Neural cell (in vitro differentiated cells): ENCODE data around the gene SPZ1. TPM values are rescaled to one million over a fixed set of nuclear protein-coding genes. Genes with fewer than 3 reads are reported as not detected.
"Not testable (repeated sequence)": the region's sequence is repeated elsewhere in the genome, so short reads cannot be mapped to it uniquely, and the experiment has no call there.

Source experiments
- H2AFZ ChIP-seq: fragments of 200-600, 300-800 bp; sonication (generic), shearing (Covaris generic); 2 replicates; pipeline ENCODE4 v1.6.0; 2014; ENCODE audit warnings: low read depth, mild to moderate bottlenecking, antibody characterized with exemption, low read length, moderate library complexity
- H3F3A ChIP-seq: fragments of 200-600 bp; shearing (Covaris generic); 2 replicates; pipeline ENCODE4 v1.6.1; 2016; ENCODE audit warnings: mild to moderate bottlenecking, moderate library complexity, mixed read lengths, antibody characterized with exemption, low read length; ENCODE audit not compliant: insufficient read depth, poor library complexity, severe bottlenecking
- H3K27ac ChIP-seq: fragments of 200-600, 300-800 bp; sonication (generic), shearing (Covaris generic); 2 replicates; pipeline ENCODE4 v1.5.1; 2014; ENCODE audit warnings: mild to moderate bottlenecking, low read length, moderate library complexity
- H3K27me3 ChIP-seq: fragments of 300-800, 200-600 bp; sonication (generic), shearing (Covaris generic); 2 replicates; pipeline ENCODE4 v1.6.0; 2014; ENCODE audit warnings: mild to moderate bottlenecking, low read depth, low read length, moderate library complexity; ENCODE audit not compliant: insufficient read depth
- H3K36me3 ChIP-seq: fragments of 300-800, 200-600 bp; sonication (generic), shearing (Covaris generic); 2 replicates; pipeline ENCODE4 v1.5.1; 2014; ENCODE audit warnings: mild to moderate bottlenecking, antibody characterized with exemption, low read length, moderate library complexity; ENCODE audit not compliant: insufficient read depth
- H3K4me2 ChIP-seq: fragments of 300-800, 200-600 bp; sonication (generic), shearing (Covaris generic); 2 replicates; pipeline ENCODE4 v1.6.0; 2014; ENCODE audit warnings: mild to moderate bottlenecking, low read length
- H3K4me3 ChIP-seq: fragments of 300-800, 200-600 bp; sonication (generic), shearing (Covaris generic); 2 replicates; pipeline ENCODE4 v1.5.1; 2014; ENCODE audit warnings: mild to moderate bottlenecking, low read length, moderate library complexity
- H3K79me2 ChIP-seq: fragments of 200-600 bp; shearing (Covaris generic); replicated peaks from 2 replicates; pipeline ENCODE4 v1.6.0; 2014; ENCODE audit warnings: mild to moderate bottlenecking, low read length, moderate library complexity; ENCODE audit not compliant: insufficient read depth
- H3K9ac ChIP-seq: fragments of 300-800, 200-600 bp; sonication (generic), shearing (Covaris generic); 2 replicates; pipeline ENCODE4 v1.6.1; 2016; ENCODE audit warnings: mild to moderate bottlenecking, low read length, mixed read lengths
- H3K9me2 ChIP-seq: fragments of 200-600 bp; shearing (Covaris generic); 2 replicates; pipeline ENCODE4 v1.6.1; 2016; ENCODE audit warnings: mild to moderate bottlenecking, low read length, mixed read lengths; ENCODE audit not compliant: insufficient read depth
- H3K9me3 ChIP-seq: fragments of 200-600, 300-800 bp; sonication (generic), shearing (Covaris generic); 2 replicates; pipeline ENCODE4 v1.6.1; 2016; ENCODE audit warnings: mild to moderate bottlenecking, mixed run types, low read length, moderate library complexity, mixed read lengths
- H4K20me1 ChIP-seq: fragments of 200-600 bp; shearing (Covaris generic); 2 replicates; pipeline ENCODE4 v1.6.1; 2016; ENCODE audit warnings: mild to moderate bottlenecking, mixed run types; ENCODE audit not compliant: insufficient read depth
- EP300 ChIP-seq: fragments of 450-650 bp; conservative IDR thresholded peaks from 2 replicates; pipeline ENCODE4 v1.6.1; 2014; ENCODE audit warnings: antibody characterized with exemption, mild to moderate bottlenecking, moderate library complexity; ENCODE audit not compliant: poor library complexity, severe bottlenecking
- EZH2 ChIP-seq: fragments of 200-600, 300-800 bp; shearing (Covaris generic), sonication (generic); IDR thresholded peaks from 2 replicates; pipeline ENCODE4 v1.6.1; 2014; ENCODE audit warnings: antibody characterized with exemption, low read length, borderline replicate concordance, mild to moderate bottlenecking; ENCODE audit not compliant: insufficient read depth, poor library complexity, severe bottlenecking
- MXI1 ChIP-seq: fragments of 450-650 bp; conservative IDR thresholded peaks from 2 replicates; pipeline ENCODE4 v1.6.1; 2014; ENCODE audit warnings: antibody characterized with exemption, mild to moderate bottlenecking; ENCODE audit not compliant: poor library complexity, severe bottlenecking
- POLR2AphosphoS5 ChIP-seq: IDR thresholded peaks from 2 replicates; pipeline ENCODE4 v1.6.1; 2012
- RAD21 ChIP-seq: fragments of 450-650 bp; conservative IDR thresholded peaks from 2 replicates; pipeline ENCODE4 v1.6.1; 2014; ENCODE audit warnings: antibody characterized with exemption, mild to moderate bottlenecking, moderate library complexity
- SMC3 ChIP-seq: fragments of 450-650 bp; conservative IDR thresholded peaks from 2 replicates; pipeline ENCODE4 v1.6.1; 2014; ENCODE audit warnings: antibody characterized with exemption, mild to moderate bottlenecking, moderate library complexity; ENCODE audit not compliant: poor library complexity
- TAF1 ChIP-seq: IDR thresholded peaks from 2 replicates; pipeline ENCODE4 v1.6.1; 2012; ENCODE audit warnings: low read depth
- polyA plus RNA-seq: library from polyadenylated mRNA; depleted of rRNA; stranded (reverse); fragments of >200 nt; gene quantifications from 2 replicates; pipeline ENCODE4 v1.2.3, GENCODE V29; 2014
- TF ChIP-seq, protein P1 (sequence below): fragments of 450-650 bp; IDR thresholded peaks from 2 replicates; pipeline ENCODE4 v1.5.1; 2014; ENCODE audit warnings: antibody characterized with exemption, mild to moderate bottlenecking, moderate library complexity; ENCODE audit not compliant: poor library complexity, severe bottlenecking
- TF ChIP-seq, protein P2 (sequence below): IDR thresholded peaks from 2 replicates; pipeline ENCODE4 v1.6.1; 2012; ENCODE audit warnings: borderline replicate concordance

SPZ1 gene
- polyA plus RNA-seq, 1 donor from 2014 or later, result not detected

DNA sequence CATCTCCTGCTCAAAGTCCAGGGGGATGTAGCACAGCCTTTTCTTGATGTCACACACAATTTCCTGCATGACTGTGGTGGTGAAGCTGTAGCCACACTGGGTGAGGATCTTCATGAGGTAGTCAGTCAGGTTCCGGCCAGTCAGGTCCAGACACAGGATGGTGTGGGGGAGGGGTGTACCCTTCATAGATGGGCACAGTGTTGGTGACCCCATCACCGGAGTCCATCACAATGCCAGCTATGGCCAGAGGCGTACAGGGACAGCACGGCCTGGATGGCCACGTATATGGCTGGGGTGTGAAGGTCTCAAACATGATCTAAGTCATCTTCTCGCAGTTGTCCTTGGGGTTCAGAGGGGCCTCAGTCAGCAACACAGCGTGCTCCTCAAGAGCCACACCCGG is 19.7 kb upstream of the SPZ1 start:
- H2AFZ ChIP-seq, result no peak overlapping the region
- no peak overlapping the region for H3K27ac ChIP-seq
- H3F3A ChIP-seq, result no peaks in the 10 kb centered on the region
- H3K9me2 ChIP-seq, result no peaks in the 10 kb centered on the region
- no peak overlapping the region for H3K4me3 ChIP-seq
- no peak overlapping the region for H3K4me2 ChIP-seq
- no peaks in the 10 kb centered on the region for H3K36me3 ChIP-seq
- TF ChIP-seq, protein P1, sequence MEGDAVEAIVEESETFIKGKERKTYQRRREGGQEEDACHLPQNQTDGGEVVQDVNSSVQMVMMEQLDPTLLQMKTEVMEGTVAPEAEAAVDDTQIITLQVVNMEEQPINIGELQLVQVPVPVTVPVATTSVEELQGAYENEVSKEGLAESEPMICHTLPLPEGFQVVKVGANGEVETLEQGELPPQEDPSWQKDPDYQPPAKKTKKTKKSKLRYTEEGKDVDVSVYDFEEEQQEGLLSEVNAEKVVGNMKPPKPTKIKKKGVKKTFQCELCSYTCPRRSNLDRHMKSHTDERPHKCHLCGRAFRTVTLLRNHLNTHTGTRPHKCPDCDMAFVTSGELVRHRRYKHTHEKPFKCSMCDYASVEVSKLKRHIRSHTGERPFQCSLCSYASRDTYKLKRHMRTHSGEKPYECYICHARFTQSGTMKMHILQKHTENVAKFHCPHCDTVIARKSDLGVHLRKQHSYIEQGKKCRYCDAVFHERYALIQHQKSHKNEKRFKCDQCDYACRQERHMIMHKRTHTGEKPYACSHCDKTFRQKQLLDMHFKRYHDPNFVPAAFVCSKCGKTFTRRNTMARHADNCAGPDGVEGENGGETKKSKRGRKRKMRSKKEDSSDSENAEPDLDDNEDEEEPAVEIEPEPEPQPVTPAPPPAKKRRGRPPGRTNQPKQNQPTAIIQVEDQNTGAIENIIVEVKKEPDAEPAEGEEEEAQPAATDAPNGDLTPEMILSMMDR, result no peak
- TF ChIP-seq EZH2 (no peak), TAF1 (no peak), MXI1 (no peak), RAD21 (no peak), EP300 (no peak), POLR2AphosphoS5 (no peak), SMC3 (no peak)
- TF ChIP-seq, protein P2, sequence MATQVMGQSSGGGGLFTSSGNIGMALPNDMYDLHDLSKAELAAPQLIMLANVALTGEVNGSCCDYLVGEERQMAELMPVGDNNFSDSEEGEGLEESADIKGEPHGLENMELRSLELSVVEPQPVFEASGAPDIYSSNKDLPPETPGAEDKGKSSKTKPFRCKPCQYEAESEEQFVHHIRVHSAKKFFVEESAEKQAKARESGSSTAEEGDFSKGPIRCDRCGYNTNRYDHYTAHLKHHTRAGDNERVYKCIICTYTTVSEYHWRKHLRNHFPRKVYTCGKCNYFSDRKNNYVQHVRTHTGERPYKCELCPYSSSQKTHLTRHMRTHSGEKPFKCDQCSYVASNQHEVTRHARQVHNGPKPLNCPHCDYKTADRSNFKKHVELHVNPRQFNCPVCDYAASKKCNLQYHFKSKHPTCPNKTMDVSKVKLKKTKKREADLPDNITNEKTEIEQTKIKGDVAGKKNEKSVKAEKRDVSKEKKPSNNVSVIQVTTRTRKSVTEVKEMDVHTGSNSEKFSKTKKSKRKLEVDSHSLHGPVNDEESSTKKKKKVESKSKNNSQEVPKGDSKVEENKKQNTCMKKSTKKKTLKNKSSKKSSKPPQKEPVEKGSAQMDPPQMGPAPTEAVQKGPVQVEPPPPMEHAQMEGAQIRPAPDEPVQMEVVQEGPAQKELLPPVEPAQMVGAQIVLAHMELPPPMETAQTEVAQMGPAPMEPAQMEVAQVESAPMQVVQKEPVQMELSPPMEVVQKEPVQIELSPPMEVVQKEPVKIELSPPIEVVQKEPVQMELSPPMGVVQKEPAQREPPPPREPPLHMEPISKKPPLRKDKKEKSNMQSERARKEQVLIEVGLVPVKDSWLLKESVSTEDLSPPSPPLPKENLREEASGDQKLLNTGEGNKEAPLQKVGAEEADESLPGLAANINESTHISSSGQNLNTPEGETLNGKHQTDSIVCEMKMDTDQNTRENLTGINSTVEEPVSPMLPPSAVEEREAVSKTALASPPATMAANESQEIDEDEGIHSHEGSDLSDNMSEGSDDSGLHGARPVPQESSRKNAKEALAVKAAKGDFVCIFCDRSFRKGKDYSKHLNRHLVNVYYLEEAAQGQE, result no peak
- H4K20me1 ChIP-seq, result no peaks in the 10 kb centered on the region
- H3K79me2 ChIP-seq, result no peaks in the 10 kb centered on the region
- H3K9me3 ChIP-seq, result no peaks in the 10 kb centered on the region
- H3K9ac ChIP-seq, result no peak overlapping the region
- no peaks in the 10 kb centered on the region for H3K27me3 ChIP-seq

DNA sequence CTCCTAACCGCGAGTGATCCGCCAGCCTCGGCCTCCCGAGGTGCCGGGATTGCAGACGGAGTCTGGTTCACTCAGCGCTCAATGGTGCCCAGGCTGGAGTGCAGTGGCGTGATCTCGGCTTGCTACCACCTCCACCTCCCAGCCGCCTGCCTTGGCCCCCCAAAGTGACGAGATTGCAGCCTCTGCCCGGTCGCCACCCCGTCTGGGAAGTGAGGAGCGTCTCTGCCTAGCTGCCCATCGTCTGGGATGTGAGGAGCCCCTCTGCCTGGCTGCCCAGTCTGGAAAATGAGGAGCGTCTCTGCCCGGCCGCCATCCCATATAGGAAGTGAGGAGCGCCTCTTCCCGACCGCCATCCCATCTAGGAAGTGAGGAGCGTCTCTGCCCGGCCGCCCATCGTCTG is 19.0 kb upstream of the SPZ1 start:
- not testable (repeated sequence) for H3K4me2 ChIP-seq, H3K9me3 ChIP-seq

DNA sequence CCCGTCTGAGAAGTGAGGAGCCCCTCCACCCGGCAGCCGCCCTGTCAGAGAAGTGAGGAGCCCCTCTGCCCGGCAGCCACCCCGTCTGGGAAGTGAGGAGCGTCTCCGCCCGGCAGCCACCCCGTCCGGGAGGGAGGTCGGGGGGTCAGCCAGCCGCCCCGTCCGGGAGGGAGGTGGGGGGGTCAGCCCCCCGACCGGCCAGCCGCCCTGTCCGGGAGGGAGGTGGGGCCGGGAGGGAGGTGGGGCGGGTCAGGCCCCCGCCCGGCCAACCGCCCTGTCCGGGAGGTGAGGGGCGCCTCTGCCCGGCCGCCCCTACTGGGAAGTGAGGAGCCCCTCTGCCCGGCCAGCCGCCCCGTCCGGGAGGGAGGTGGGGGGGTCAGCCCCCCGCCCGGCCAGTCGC is 18.5 kb upstream of the SPZ1 start:
- H3K27me3 ChIP-seq, H3K27ac ChIP-seq, H3K36me3 ChIP-seq, H3F3A ChIP-seq, H2AFZ ChIP-seq, H3K4me2 ChIP-seq, H3K9ac ChIP-seq, H3K9me2 ChIP-seq, H4K20me1 ChIP-seq, H3K9me3 ChIP-seq, H3K79me2 ChIP-seq, H3K4me3 ChIP-seq: not testable (repeated sequence)

More for the DNA sequence above, 19.0 kb upstream of the SPZ1 start:
- H3K27ac ChIP-seq, H3K79me2 ChIP-seq, H4K20me1 ChIP-seq, H2AFZ ChIP-seq, H3K9ac ChIP-seq, H3F3A ChIP-seq, H3K27me3 ChIP-seq, H3K4me3 ChIP-seq, H3K36me3 ChIP-seq, H3K9me2 ChIP-seq: not testable (repeated sequence)
